Lung microvascular endothelial cell (primary cell): ENCODE measurements around the gene ASNS. TPM values are rescaled to one million over a fixed set of nuclear protein-coding genes. Genes with fewer than 3 reads are reported as not detected.
A peak's percentile ranks its signal among the peaks of the same experiment; 100 is the strongest.
"Not testable (repeated sequence)": the region's sequence is repeated elsewhere in the genome, so short reads cannot be mapped to it uniquely, and the experiment has no call there.

Experiments
- DNase-seq, 2 donors: peaks; one replicate each; pipeline versions ENCODE4 v3.0.0 to v3.0.0-alpha.2; 2010; ENCODE audit warnings: low read depth in 2 of 2
- total RNA-seq: library from RNA; depleted of rRNA; stranded (reverse); fragments of >200 nt; gene quantifications from 2 replicates; pipeline ENCODE4 v1.2.1, GENCODE V29; 2014

The ASNS gene, protein sequence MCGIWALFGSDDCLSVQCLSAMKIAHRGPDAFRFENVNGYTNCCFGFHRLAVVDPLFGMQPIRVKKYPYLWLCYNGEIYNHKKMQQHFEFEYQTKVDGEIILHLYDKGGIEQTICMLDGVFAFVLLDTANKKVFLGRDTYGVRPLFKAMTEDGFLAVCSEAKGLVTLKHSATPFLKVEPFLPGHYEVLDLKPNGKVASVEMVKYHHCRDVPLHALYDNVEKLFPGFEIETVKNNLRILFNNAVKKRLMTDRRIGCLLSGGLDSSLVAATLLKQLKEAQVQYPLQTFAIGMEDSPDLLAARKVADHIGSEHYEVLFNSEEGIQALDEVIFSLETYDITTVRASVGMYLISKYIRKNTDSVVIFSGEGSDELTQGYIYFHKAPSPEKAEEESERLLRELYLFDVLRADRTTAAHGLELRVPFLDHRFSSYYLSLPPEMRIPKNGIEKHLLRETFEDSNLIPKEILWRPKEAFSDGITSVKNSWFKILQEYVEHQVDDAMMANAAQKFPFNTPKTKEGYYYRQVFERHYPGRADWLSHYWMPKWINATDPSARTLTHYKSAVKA
- total RNA-seq, result 3.3 and 6.3 TPM in 2 replicates

DNA sequence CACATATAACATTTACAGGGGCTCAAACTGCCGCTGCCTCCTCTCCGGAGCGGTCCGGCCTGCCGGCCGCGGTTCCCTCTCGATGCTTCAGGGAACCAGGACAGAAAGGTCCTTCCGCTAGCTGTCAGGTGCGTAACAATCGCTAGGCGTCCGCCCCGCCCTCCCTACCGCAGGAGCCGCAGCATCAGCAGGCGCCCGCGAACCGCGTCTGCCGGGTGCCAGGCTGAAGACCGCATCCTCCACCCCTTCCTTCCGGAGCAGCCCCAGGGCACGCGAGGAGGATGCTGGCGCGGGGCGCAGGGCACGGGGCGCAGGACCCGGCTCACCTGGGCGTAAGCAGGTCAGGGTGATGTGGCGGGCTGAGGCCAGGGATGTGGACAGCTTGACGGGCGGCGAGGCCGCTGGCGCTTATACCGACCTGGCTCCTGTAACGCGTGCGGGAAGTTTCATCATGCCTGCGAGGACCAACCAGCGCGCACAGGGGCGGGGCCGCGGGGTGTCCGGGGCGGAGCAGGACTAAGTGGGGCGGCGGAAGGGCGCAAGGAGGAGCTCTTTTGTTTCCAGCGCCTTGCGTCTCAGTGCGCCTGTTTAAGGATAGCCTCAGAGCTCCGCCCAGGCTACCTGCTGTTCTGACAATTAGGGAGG, at the start of gene ASNS:
TSS of gene ASNS (minus strand) at position 384 of the 645 bp plus-strand sequence. CDS start 3,252 bp downstream, outside the sequence.
- DNase-seq, result peak; percentile 72 to 88

DNA sequence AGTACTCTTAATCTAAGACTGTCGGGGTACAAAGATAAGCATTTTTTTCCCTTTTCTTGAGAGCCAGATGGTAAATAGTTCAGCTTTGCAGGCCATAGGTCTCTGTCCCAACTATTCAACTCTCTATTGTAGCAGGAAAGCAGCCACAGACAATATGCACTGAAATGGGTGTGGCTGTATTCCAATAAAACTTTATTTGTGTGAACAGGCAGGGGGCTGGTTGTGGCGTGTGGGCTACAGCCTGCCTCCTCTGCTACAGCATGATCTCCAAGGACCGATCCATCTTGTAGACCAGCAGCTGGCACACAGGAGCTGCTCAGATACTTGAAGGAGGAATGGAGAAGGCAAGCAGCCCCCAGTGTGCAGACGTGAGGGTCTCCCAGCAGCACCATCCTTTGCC, 49.0 kb upstream of the ASNS start:
- not testable (repeated sequence) for DNase-seq

DNA sequence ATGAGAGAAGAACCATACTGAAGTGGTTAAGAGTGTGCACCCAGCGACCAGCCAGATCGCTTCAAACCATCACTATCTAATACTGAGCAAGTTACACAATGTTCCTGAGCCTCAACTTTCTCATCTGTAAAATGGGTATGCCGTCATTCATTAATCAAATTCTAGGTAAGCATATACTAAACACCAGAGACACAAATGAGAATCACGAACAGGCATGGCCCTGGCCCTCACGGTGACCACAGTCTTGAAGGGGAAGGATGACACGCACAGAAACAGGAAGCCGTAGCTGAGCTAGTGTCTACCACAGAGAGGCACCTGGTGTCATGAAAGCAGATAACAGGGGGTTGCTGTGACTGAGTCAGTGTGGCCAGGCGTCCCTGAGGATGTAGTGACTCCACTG, 43.1 kb upstream of the ASNS start:
- DNase-seq, result not testable (repeated sequence)

DNA sequence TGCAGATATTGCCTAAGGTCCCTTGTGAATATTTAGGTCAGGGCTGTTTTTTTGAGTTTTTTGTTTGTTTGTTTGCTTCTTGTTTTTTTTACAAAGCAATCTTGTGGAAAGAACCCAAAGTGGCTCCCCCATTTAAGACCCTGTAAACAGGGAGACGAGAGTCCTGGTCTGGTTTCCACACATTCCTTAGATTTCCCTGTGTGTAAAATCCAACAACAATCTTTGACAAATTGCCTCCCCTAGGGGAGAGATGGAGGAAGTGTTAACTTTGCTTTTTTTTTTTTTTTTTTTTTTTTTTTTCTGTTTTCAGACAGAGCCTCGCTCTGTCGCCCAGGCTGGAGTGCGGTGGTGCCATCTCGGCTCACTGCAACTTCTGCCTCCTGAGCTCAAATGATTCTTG, 40.1 kb upstream of the ASNS start:
- DNase-seq, result not testable (repeated sequence)

DNA sequence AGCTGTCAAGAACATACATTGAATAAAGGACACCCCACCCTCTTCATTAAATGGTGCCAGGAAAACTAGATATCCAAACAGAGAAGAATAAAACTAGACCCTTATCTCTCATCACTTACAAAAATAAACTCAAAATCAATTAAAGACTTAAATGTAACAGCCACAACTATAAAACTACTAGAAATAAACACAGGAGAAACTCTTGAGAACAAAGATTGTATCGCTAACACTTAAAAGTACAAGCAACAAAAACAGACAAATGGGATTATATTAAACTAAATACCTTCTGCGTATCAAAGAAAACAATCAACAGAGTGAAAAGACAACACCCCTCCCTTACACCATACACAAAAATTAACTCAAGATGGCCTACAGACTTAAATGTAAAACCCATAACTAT, 24.7 kb upstream of the ASNS start:
- DNase-seq, result not testable (repeated sequence)

DNA sequence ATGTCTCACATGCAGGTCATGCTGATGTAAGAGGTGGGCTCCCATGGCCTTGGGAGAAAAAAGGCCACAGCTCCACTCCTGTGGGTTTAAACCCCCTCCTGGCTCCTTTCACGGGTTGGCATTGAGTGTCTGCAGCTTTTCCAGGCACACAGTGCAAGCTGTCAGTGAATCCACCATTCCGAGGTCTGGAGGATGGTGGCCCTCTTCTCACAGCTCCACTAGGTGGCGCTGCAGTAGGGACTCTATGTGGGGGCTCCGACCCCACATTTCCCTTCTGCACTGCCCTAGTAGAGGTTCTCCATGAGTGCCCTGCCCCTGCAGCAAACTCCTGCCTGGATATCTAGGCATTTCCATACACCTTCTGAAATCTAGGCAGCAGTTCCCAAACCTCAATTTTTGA, 19.5 kb upstream of the ASNS start:
- DNase-seq, result not testable (repeated sequence)

DNA sequence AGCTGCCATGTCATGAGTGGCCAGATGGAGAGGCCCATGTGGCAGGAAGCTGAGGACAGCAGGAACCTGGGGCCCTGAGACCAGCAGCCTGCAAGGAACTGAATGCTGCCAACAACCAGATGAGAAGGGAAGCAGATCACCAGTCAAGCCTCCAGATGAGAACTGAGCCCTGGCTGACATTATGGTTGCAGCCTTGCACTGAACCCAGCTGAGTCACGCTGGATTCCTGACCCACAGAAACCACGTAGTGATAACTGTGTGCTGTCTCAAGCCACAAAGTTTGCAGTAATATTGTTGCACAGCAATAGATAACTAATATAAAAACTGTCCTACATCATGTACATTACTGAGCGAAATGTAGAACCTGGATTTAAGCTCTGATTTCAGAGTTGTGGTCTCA, 7.3 kb upstream of the ASNS start:
- DNase-seq, result not testable (repeated sequence)

DNA sequence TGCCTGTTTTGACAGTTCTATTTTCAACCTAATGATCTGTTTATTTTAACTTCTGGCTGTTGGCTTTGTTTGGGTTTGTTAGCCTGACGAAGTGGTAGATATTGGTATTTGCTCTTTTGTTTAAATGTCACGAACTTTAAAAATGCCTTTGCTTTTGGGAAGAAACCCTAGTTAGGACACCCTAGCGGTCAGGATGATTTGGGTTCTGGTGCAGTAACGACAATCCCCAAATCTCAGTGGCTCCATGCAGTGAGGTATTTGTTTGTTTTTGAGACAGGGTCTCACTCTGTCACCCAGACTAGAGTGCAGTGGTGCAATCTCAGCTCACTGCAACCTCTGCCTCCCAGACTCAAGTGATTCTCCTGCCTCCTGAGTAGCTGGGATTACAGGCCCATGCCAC, 2.7 kb upstream of the ASNS start:
- DNase-seq, result not testable (repeated sequence)

DNA sequence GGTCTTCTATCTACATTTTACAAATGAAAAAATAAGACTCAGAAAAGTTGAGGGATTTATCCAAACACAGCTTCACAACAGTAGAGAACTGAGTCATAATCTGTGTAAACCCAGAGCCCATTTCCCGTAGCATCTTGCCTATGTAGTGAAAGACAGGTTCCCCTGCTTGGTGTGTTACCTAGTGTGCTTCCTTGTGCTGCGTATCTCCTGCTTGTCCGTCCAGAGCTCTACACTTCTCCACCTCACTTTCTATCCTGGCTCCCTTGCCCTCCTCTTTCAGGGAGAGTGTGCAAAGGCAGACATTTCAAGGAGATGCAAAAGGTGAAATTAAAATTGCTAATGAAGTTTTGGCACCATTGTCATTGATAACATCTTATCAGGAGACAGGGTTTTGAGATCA, 1.4 kb upstream of the ASNS start:
- DNase-seq, result no peak

DNA sequence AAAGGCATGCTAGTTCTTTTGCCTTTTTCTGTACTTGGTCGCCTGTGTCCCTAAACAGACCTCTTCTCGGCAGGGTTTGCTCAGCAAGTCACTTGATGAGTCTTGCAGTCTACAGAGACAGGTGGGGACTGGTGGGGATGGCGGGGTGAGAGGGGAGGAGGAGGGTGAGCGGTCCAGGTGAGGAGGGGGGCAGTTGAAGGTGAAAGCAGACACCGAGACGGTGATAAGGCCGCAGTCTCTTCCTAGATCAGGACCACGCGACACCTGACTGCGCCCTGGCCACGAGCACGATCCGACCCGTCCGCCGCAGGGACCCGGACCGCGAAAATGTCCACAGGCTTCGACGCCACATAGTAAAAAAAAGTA, 566 bp downstream of the ASNS start:
- no peak for DNase-seq

DNA sequence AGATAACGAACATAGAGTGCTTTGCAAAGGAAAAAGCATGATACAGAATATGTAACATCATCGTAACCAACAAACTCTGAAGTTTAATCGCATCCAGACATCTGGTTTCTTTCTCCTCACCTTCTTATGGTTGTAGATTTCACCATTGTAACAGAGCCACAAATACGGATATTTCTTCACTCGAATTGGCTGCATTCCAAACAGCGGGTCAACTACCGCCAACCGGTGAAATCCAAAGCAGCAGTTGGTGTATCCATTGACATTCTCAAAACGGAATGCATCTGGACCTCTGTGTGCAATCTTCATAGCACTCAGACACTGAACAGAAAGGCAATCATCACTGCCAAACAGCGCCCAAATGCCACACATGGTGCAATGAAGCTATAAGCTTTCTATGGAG, 3.4 kb downstream of the ASNS start:
- no peak for DNase-seq

DNA sequence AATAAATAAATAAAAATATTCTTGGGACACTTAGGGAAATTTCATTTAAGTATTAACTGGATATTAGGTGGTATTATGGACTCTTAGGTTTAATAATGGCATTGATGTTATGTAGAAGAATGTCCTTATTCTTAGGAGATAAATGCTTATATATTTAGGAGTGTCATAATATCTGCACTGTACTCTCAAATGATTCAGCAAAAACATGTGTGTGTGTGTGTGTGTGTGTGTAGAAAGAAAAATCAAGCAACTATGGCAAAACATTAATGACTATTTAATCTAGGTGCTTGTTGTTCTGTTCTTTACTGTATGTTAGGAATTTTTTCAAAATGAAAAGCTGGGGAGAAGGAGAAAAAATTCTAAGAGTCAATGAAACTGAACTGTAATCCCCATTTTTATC, 3.9 kb downstream of the ASNS start:
- DNase-seq, result no peak

DNA sequence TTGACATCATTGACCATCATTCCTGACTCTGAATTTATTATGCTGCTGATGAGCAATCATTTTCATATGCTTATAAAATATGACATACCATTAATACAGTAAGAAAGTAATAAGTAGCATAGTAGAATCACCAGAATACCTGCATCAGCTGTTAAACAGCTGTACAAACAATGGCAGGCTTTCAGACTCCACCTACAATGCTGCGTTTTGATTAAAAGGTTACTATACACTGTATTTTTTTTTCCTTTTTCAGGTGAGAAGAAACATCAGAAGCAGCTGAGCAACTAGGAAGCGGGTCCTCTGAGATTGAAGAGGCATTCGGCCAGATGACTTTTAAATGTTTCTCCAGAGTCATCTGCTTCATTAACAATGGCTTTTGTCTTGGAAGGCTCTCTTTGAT, 7.1 kb downstream of the ASNS start:
- DNase-seq, result no peak

DNA sequence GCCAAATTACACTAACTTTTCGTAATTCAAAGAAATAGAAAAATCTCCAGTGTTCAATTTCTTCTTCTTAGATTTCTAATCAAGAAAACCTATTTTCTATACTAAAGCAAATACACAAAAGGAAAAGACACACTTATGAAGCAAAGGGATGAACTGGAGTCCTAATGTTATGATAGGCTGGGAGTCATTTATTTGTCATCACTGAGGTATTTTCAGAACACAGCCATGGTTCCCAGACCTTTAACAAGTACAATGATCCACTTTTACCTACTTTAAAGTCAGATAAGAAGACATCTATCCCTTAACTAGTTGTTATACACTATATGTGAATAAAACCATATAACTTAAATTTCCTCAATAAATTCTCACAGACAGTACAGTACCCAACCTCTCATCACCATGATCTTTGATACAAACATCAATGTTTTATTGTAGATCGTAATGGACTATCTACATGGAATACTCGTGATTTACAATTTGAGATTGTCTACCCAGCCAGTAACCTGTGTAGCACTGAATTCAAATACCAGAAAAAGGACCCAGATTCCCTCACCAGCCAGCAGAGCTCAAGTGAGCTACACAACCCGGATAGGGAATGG, 12.5 kb downstream of the ASNS start:
- DNase-seq, result no peak

DNA sequence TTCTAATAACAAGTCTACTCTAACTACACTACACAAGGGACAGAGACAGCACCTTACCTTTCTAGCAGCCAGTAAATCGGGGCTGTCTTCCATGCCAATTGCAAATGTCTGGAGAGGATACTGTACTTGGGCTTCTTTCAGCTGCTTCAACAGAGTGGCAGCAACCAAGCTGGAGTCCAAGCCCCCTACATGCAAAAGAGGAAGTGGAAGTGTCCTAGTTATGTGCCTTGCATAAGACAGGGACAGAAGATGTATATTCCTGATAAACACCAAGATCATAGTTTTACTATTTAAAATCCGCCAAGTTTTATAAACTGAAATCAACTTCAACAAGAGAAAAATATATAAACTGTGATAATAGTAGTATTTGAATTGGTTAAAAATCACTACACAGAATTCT, 14.0 kb downstream of the ASNS start:
- DNase-seq, result no peak

DNA sequence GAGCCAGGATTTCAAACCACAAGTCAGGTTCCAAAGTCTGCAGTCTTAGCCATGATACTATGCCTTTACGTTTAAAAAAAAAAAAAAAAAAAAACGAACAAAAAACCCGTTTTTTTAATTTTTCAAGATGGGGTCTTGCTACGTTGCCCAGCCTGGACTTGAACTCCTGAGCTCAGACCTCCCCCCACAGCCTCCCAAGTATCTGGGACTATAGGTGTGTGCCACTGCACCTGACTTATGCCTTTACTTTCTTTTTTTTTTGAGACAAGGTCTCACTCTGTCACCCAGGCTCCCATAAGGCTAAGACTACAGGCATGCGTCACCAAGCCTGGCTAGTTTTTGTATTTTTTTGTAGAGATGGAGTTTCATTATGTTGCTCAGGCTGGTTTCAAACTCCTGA, 14.7 kb downstream of the ASNS start:
- DNase-seq, result no peak

DNA sequence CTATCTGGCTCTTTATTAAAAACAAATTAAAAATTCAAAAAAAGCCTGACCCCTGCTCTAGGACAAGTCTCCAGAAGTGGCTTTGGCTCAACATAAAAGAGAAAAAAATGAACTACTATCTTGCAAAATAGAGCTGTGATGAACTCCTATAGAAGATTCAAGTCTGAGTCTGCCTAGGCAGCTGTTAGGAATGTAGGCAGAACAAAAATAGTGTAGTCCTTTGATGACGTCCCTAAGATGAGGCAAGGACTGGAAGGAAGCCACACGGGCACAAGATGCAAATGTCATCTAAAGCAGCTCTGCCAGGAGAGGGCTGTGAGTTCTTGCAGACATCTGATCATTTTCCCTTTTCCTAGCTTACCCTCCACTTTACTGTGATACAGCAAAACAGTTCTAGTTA, 20.5 kb downstream of the ASNS start:
- DNase-seq, result no peak

DNA sequence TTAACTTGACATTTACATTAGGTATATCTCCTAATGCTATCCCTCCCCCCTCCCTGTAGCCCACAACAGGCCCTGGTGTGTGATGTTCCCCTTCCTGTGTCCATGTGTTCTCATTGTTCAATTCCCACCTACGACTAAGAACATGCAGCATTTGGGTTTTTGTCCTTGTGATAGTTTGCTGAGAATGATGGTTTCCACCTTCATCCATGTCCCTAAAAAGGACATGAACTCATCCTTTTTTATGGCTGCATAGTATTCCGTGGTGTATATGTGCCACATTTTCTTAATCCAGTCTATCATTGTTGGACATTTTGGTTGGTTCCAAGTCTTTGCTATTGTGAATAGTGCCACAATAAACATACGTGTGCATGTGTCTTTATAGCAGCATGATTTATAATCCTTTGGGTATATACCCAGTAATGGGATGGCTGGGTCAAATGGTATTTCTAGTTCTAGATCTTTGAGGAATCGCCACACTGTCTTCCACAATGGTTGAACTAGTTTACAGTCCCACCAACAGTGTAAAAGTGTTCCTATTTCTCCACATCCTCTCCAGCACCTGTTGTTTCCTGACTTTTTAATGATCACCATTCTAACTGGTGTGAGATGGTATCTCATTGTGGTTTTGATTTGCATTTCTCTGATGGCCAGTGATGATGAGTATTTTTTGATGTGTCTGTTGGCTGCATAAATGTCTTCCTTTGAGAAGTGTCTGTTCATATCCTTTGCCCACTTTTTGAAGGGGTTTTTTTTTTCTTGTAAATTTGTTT, 21.8 kb downstream of the ASNS start:
- not testable (repeated sequence) for DNase-seq

DNA sequence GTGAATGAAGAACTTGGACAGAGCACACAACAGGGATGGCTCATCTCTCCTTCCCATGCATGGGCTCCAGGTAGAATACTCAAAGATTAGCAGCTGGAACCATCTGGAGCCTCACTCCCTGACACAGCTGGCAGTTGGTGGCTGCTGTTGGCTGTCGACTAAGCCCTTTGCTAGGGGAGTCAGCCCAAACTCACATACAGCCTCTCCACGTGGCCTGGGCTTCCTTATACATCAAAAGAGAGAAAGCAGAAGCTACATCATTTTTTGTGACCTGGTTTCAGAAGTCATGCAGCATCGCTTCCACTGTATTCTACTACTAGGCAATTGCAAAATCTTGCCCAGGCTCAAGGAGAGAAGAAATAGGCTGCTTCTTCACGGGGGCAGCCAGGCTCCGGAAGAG, 24.4 kb downstream of the ASNS start:
- no peak for DNase-seq

DNA sequence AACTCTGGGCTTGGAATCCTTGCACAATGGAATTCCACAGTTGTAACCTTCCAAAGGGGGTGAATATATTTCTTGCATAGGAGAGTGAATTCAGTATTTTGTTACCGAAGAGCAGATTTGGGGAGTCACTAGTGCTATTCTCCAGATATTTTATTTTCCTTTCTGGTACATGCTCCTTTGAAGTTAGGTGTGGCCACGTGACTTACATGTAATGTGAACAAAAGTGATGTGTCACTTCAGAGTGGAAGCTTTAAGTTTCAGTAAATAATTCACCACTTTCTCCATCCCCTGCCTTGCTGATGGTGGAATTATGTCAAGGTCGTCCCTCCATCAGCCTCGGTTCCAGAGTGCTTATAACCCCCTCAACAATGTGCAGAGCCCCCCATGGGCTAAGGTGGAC, 25.3 kb downstream of the ASNS start:
- no peak for DNase-seq

DNA sequence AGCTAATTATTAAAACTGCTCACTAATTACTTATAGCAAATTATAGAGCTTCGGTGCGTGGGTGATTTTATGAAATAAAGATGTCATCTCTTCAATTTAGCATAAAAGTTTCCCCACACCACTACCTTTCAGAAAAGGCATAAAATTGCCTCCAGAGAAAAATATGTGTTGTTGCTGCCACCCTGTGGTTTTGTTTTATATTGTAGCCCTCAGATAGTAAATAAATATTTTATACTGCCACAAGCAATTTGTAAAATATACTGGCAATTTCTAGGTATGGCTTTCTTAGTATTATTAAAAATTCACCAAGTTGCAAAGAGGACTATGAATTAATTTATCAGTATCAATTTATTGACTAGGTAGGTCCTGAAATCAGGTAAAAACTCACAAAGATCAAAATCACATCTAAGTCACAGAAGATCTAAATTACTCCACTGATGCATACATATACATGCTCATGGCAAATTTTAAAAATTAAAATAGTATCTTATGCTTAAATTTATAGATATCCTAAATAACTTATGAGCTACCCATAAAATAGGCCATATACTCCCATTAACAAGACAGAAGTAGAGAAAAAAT, 26.5 kb downstream of the ASNS start:
- DNase-seq, result peak; percentile 25 to 45
